HEK293 (cell line): ENCODE results near the gene GJB3.
A peak's percentile ranks its signal among the peaks of the same experiment; 100 is the strongest.

Experiments
- CTCF ChIA-PET: fragments of 350-600 bp; formaldehyde crosslinking; extraction: SDS; loops from one replicate; lab custom pipeline; 2021; ENCODE audit warnings: antibody characterized with exemption; lab: Yijun Ruan, JAX
- POLR2A ChIA-PET: fragments of 300-600 bp; formaldehyde crosslinking; extraction: SDS; loops from one replicate; lab custom pipeline; 2020; ENCODE audit warnings: antibody characterized with exemption, inconsistent platforms; lab: Yijun Ruan, JAX
- H3K27ac ChIP-seq: fragments of 200-500 bp; sonication (Bioruptor generic); 2 replicates; pipeline ENCODE4 v1.5.1; 2014; ENCODE audit warnings: low read depth, low read length, control low read depth, inconsistent platforms; ENCODE audit errors: extremely low read depth
- H3K36me3 ChIP-seq, 2 experiments: fragments of 200-500 bp in 1 of 2; sonication (Bioruptor generic) in 1 of 2; 1 replicate in 1 of 2; 2 replicates in 1 of 2; pipeline ENCODE4 v1.5.1; 2014 to 2017; ENCODE audit warnings: inconsistent platforms in 2 of 2, low read length in 2 of 2; ENCODE audit not compliant: control insufficient read depth in 2 of 2, insufficient read depth in 1 of 2
- H3K4me1 ChIP-seq: fragments of 200-500 bp; sonication (Bioruptor generic); 2 replicates; pipeline ENCODE4 v1.5.1; 2014; ENCODE audit warnings: mild to moderate bottlenecking, low read length, inconsistent platforms; ENCODE audit not compliant: control insufficient read depth, insufficient read depth
- H3K4me3 ChIP-seq: 2 replicates; pipeline ENCODE4 v1.5.1; 2011; ENCODE audit warnings: low read depth, mild to moderate bottlenecking, control low read depth, low read length, moderate library complexity
- H3K9me3 ChIP-seq: fragments of 200-500 bp; sonication (Bioruptor generic); 2 replicates; pipeline ENCODE4 v1.5.1; 2014; ENCODE audit warnings: low read depth, low read length, inconsistent platforms; ENCODE audit not compliant: control insufficient read depth, insufficient read depth
- EGR2 ChIP-seq: fragments of 450-650 bp; formaldehyde crosslinking; IDR thresholded peaks from 2 replicates; pipeline ENCODE4 v1.5.1; 2016; ENCODE audit warnings: low read depth, missing biosample characterization, missing genetic modification characterization
- MEIS1 ChIP-seq: sonication (generic); formaldehyde crosslinking; IDR thresholded peaks from 2 replicates; pipeline ENCODE4 v1.8.1; 2022; ENCODE audit warnings: missing genetic modification reagents, mild to moderate bottlenecking, borderline replicate concordance
- YY2 ChIP-seq: fragments of 450-650 bp; formaldehyde crosslinking; IDR thresholded peaks from 2 replicates; pipeline ENCODE4 v1.5.1; 2016; ENCODE audit warnings: missing biosample characterization, missing genetic modification characterization
- ZFHX2 ChIP-seq: fragments of 450-650 bp; formaldehyde crosslinking; conservative IDR thresholded peaks from 2 replicates; pipeline ENCODE4 v1.5.1; 2016; ENCODE audit warnings: missing biosample characterization, missing genetic modification characterization
- ZNF112 ChIP-seq: fragments of 450-650 bp; formaldehyde crosslinking; IDR thresholded peaks from 2 replicates; pipeline ENCODE4 v1.5.0; 2017; ENCODE audit warnings: missing biosample characterization, missing genetic modification characterization
- ZNF175 ChIP-seq: fragments of 450-650 bp; formaldehyde crosslinking; IDR thresholded peaks from 2 replicates; pipeline ENCODE4 v1.5.1; 2016; ENCODE audit warnings: missing biosample characterization, missing genetic modification characterization
- ZNF19 ChIP-seq: fragments of 450-650 bp; formaldehyde crosslinking; IDR thresholded peaks from 2 replicates; pipeline ENCODE4; 2016; ENCODE audit warnings: missing biosample characterization, missing genetic modification characterization, low read depth
- ZNF223 ChIP-seq: fragments of 450-650 bp; formaldehyde crosslinking; IDR thresholded peaks from 2 replicates; pipeline ENCODE4 v1.5.1; 2016; ENCODE audit warnings: missing biosample characterization, missing genetic modification characterization
- ZNF23 ChIP-seq: fragments of 450-650 bp; formaldehyde crosslinking; IDR thresholded peaks from 2 replicates; pipeline ENCODE4 v1.5.1; 2016; ENCODE audit warnings: missing biosample characterization, missing genetic modification characterization, borderline replicate concordance
- ZNF48 ChIP-seq: fragments of 450-650 bp; formaldehyde crosslinking; IDR thresholded peaks from 2 replicates; pipeline ENCODE4 v1.5.1; 2016; ENCODE audit warnings: missing biosample characterization, missing genetic modification characterization
- ZNF529 ChIP-seq: fragments of 450-650 bp; formaldehyde crosslinking; IDR thresholded peaks from 2 replicates; pipeline ENCODE4 v1.5.1; 2017; ENCODE audit warnings: missing genetic modification characterization, missing biosample characterization; ENCODE audit not compliant: insufficient replicate concordance
- ZNF558 ChIP-seq: fragments of 450-650 bp; formaldehyde crosslinking; IDR thresholded peaks from 2 replicates; pipeline ENCODE4 v1.5.1; 2016; ENCODE audit warnings: missing biosample characterization, missing genetic modification characterization
- ZNF629 ChIP-seq: fragments of 450-650 bp; formaldehyde crosslinking; IDR thresholded peaks from 2 replicates; pipeline ENCODE4 v1.5.1; 2017; ENCODE audit warnings: missing biosample characterization, missing genetic modification characterization
- ZNF664 ChIP-seq: fragments of 450-650 bp; formaldehyde crosslinking; IDR thresholded peaks from 2 replicates; pipeline ENCODE4 v1.5.1; 2016; ENCODE audit warnings: missing biosample characterization, missing genetic modification characterization
- ZNF768 ChIP-seq: fragments of 450-650 bp; formaldehyde crosslinking; IDR thresholded peaks from 2 replicates; pipeline ENCODE4 v1.5.1; 2018; ENCODE audit warnings: missing biosample characterization, mild to moderate bottlenecking, missing genetic modification characterization
- ZNF837 ChIP-seq: fragments of 450-650 bp; formaldehyde crosslinking; IDR thresholded peaks from 2 replicates; pipeline ENCODE4 v1.5.1; 2016; ENCODE audit warnings: missing biosample characterization, missing genetic modification characterization
- TF ChIP-seq, protein P1 (sequence below): fragments of 450-650 bp; formaldehyde crosslinking; IDR thresholded peaks from 2 replicates; pipeline ENCODE4 v1.5.1; 2016; ENCODE audit warnings: missing biosample characterization, missing genetic modification characterization

GJB3 gene

GRCh38 chr1:34743775-34744174, 37.2 kb upstream of the GJB3 start (continued):
- no peak for TF ChIP-seq ZNF48
- TF ChIP-seq ZNF175 (tag by site-specific recombination): no peak
- TF ChIP-seq, protein P1, sequence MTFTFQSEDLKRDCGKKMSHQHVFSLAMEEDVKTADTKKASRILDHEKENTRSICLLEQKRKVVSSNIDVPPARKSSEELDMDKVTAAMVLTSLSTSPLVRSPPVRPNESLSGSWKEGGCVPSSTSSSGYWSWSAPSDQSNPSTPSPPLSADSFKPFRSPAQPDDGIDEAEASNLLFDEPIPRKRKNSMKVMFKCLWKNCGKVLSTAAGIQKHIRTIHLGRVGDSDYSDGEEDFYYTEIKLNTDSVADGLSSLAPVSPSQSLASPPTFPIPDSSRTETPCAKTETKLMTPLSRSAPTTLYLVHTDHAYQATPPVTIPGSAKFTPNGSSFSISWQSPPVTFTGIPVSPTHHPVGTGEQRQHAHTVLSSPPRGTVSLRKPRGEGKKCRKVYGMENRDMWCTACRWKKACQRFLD (tag by site-specific recombination): no peak
- TF ChIP-seq ZNF629 (tag by site-specific recombination): no peak
- no peak for TF ChIP-seq ZNF664

DNA sequence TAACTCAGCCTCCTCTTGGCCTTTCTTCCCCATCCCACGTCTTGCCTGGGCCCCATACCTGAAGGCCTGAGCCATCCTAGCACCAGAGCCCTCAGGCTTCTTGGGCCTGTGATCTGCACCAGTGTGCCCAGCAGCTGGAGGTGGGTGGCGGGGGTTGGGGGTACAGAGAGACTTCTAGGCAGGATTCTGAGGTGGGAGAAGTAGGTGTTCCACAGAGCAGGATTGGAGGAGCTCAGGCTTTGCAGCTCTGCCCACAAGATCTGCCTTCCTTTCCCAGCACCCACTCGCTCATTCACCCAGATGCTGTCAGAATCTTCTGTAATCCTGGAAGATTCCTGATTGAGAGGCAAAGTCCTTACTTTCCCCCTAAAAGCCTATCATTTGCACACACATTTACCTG, 36.2 kb upstream of the GJB3 start:
- H3K9me3 ChIP-seq: no peaks in the 10 kb centered on the region
- H3K4me3 ChIP-seq: no peak overlapping the region
- no peaks in the 10 kb centered on the region for H3K36me3 ChIP-seq
- ChIA-PET POLR2A (no interaction called here), CTCF (interaction anchor here (0.5 to 4.6 kb wide), 6 partner anchors 8 to 1111 kb away, joined by 3 to 39 read pairs (median 6); partner anchors contain the start of genes GJB4 and GJB5)
- no peak overlapping the region for H3K27ac ChIP-seq
- TF ChIP-seq ZNF23 (tag by site-specific recombination) (no peak), ZNF529 (tag by site-specific recombination) (no peak), ZNF837 (tag by site-specific recombination) (no peak), ZNF223 (no peak), ZFHX2 (tag by site-specific recombination) (peak; percentile 64), EGR2 (peak; percentile 82)
- H3K4me1 ChIP-seq: no peaks in the 10 kb centered on the region

DNA sequence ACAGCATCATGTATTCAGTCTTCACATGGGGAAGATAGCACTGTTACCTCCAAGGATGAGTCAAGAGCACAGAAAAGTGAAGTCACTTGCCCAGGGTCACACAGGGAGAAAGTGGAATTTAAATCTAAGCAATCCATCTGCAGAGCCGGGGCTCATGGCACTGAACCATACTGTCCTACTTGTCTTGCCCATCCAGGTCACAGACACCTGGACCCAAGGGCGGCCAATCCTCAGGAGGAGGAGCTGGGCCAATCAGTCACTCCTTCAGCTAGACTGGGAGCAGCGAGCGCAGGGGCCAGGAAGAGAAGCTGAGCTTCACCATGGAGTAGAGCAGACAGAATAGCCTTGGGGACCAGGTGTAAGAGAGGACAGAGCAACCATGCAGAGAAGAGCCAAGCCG, 35.3 kb upstream of the GJB3 start:
- Histone ChIP-seq H3K4me3 (no peak overlapping the region), H3K9me3 (no peaks in the 10 kb centered on the region), H3K4me1 (no peaks in the 10 kb centered on the region), H3K27ac (no peak overlapping the region), H3K36me3 (no peaks in the 10 kb centered on the region)
- TF ChIP-seq ZNF558 (tag by site-specific recombination) (no peak), YY2 (tag by site-specific recombination) (no peak), ZNF112 (no peak)
- ChIA-PET CTCF (interaction anchor here (0.5 to 0.8 kb wide), 2 partner anchors 17 to 427 kb away, joined by 3 read pairs; no protein-coding TSS in a partner anchor), POLR2A (no interaction called here)

DNA sequence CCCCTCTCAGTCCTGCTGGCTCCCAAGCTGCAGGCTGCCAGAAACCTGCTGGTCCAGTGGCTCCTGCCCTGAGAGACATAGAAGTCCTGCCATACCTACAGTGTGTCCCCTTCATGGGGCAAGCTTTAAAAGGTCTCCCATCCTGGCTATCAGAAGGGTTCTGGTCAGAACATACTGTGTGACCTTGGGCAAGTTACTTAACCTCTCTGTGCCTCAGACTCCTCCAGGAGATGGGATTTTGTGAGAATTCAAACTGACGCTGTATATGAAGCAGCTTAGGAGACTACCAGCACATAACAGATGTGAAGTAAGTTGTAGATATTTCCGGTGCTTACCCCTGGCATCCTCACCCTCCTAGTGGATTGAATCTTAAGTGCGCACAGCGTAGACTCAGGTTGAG, 34.9 kb upstream of the GJB3 start:
- POLR2A ChIA-PET: no interaction called here

DNA sequence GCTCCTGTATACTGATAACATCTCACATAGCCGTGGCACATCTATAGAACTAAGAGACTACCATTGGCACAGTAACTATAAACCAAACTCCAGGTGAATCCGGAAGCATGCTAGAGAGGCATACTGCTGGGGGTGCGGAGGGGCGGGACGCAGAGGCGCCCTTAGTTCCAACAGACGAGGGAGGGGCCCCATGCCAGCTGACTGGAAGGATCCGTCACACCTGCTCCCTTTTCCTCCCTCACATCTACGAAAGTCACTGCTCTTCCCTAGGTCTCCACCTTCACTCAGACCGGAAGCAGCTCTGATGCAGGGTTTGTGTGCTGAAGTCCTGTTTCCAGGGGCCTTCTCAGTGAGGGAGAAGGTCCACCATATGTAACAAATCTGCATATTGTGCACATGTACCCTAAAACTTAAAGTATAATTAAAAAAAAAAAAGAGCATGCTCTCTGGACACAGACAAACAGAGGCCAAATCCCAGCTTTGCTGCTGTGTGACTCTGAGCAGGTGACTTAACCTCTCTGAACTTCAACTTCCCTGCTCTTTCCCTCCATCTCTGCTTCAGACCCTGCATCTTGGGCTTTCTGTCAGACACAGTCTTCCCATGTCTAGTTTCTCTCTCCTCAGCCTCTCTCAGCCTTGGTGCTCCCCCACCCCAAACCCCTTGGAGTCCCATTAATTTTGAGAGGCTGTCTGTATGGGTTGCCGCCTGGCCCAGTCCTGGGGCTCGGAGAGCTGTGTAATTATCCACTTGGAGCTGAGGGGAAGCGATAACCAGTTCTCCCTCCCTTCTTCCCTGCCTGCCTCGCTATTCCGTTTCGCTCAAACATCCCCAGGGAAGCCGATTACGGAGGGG, 34.0 kb upstream of the GJB3 start:
- H3K36me3 ChIP-seq: no peaks in the 10 kb centered on the region
- TF ChIP-seq MEIS1 (CRISPR knock-in tag): no peak
- peak; percentile 55; the same call in 1 of the 2 replicates for TF ChIP-seq ZNF768
- H3K4me3 ChIP-seq: no peak overlapping the region
- POLR2A ChIA-PET: no interaction called here
- CTCF ChIA-PET: interaction anchor here (0.6 to 0.8 kb wide), 2 partner anchors 16 to 151 kb away, joined by 3 to 5 read pairs; no protein-coding TSS in a partner anchor
- no peak overlapping the region for H3K27ac ChIP-seq
- no peaks in the 10 kb centered on the region for H3K9me3 ChIP-seq
- no peaks in the 10 kb centered on the region for H3K4me1 ChIP-seq

More for the DNA sequence above, 34.9 kb upstream of the GJB3 start:
- Histone ChIP-seq H3K27ac (no peak overlapping the region), H3K4me3 (no peak overlapping the region), H3K4me1 (no peaks in the 10 kb centered on the region), H3K9me3 (no peaks in the 10 kb centered on the region), H3K36me3 (no peaks in the 10 kb centered on the region)
- CTCF ChIA-PET: interaction anchor here (0.5 to 0.8 kb wide), 3 partner anchors 17 to 428 kb away, joined by 3 to 5 read pairs (median 3); no protein-coding TSS in a partner anchor
- TF ChIP-seq ZNF768: peak; percentile 34; the same call in 1 of the 2 replicates
- no peak for TF ChIP-seq ZNF19 (tag by site-specific recombination)
